BLaER1 treated with 17β-estradiol and CSF1 and Interleukin-3, amounts not matched to agents 10 nM and 100 nM (cell line): Measurements from ENCODE around the gene ZNF701.
"Not testable (repeated sequence)": the region's sequence is repeated elsewhere in the genome, so short reads cannot be mapped to it uniquely, and the experiment has no call there.

Experiments
- H3K27ac ChIP-seq, 11 experiments: shearing (Covaris generic); formaldehyde crosslinking; 2 replicates each; pipeline ENCODE4 v1.8.1; 2022
- H3K27me3 ChIP-seq, 11 experiments: shearing (Covaris generic); formaldehyde crosslinking; 2 replicates each; pipeline ENCODE4 v1.8.1; 2022
- H3K36me3 ChIP-seq, 11 experiments: shearing (Covaris generic); formaldehyde crosslinking; 2 replicates each; pipeline ENCODE4 v1.8.1; 2022
- H3K4me1 ChIP-seq, 10 experiments: shearing (Covaris generic); formaldehyde crosslinking; 2 replicates each; pipeline ENCODE4 v1.8.1; 2022
- H3K4me2 ChIP-seq, 11 experiments: shearing (Covaris generic); formaldehyde crosslinking; 2 replicates each; pipeline ENCODE4 v1.8.1; 2022
- H3K4me3 ChIP-seq, 10 experiments: shearing (Covaris generic); formaldehyde crosslinking; 2 replicates each; pipeline ENCODE4 v1.8.1; 2022
- H3K9ac ChIP-seq, 11 experiments: shearing (Covaris generic); formaldehyde crosslinking; 2 replicates each; pipeline ENCODE4 v1.8.1; 2022
- H3K9me3 ChIP-seq, 11 experiments: shearing (Covaris generic); formaldehyde crosslinking; replicated peaks in 1 of 11; 2 replicates each; pipeline ENCODE4 v1.8.1; 2022
- H4K20me1 ChIP-seq, 11 experiments: shearing (Covaris generic); formaldehyde crosslinking; 2 replicates each; pipeline ENCODE4 v1.8.1; 2022
- Cebpa-rat ChIP-seq, 11 experiments: shearing (Covaris generic); IDR thresholded peaks; 2 replicates each; pipeline ENCODE4 v1.8.1; 2022

The ZNF701 gene

DNA sequence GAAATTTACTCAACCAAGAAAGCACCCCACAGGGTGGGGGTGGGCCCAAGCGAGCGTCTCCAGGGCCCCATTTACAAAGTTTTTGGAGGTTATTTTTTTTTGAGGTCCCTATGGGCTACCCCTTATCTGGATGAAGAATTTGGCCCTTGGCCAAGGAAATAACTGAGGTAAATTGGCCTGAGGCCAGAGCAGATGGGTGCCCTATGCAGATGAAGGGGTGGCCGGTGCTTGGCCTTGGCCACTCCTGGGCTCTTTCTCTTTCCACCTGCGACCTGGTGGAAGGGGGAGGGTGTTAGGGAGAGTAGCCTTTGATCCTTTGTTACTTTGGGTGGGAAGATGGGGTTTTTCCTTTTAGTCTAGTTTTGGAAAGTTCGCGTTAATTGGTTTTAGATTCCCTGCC lies 15.5 kb downstream of the ZNF701 start:
- Histone ChIP-seq H3K9ac (no peak overlapping the region), H4K20me1 (peaks cover 0 to 19% (median 0%) of the 10 kb centered on the region in 11 experiments; a peak in 3 of 22 replicates), H3K9me3 (peaks cover 47 to 73% (median 55%) of the 10 kb centered on the region in 11 experiments), H3K4me2 (no peak overlapping the region), H3K4me1 (no peaks in the 10 kb centered on the region), H3K27ac (no peak overlapping the region), H3K4me3 (no peak overlapping the region), H3K36me3 (peaks cover 89 to 97% (median 96%) of the 10 kb centered on the region in 11 experiments), H3K27me3 (no peaks in the 10 kb centered on the region)
- no peak for TF ChIP-seq Cebpa-rat (IDR thresholded peaks at IDR 0.05)

- Histone ChIP-seq H3K4me1 (no peaks in the 10 kb centered on the region), H3K27ac (no peak overlapping the region), H3K9me3 (peaks cover 26 to 61% (median 42%) of the 10 kb centered on the region in 11 experiments), H3K36me3 (peaks cover 72 to 85% (median 81%) of the 10 kb centered on the region in 11 experiments), H3K9ac (no peak overlapping the region), H3K27me3 (no peaks in the 10 kb centered on the region), H3K4me2 (no peak overlapping the region), H3K4me3 (no peak overlapping the region), H4K20me1 (peaks cover 0 to 17% (median 0%) of the 10 kb centered on the region in 11 experiments; a peak in 3 of 22 replicates)
- no peak for TF ChIP-seq Cebpa-rat (IDR thresholded peaks at IDR 0.05)
These were observed 20.6 kb downstream of the ZNF701 start for GRCh38 chr19:52590728-52591127.

DNA sequence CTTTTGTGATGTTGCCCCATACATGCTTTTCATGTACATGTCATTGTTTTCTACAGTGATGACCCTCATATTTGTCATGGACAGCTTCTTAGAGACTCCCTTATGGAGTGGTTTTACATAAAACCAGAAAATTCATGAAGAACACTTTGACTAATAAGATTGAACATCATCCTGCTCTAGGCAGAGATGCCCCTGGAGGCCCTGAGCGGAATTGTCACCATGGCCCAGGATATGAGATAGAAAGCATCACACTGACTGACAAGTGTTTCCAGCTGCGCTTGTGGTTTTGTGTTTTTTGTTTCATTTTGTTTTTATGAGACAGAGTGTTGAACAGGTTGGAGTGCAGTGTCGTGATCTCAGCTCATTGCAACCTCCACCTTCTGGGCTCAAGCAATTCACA lies 22.2 kb downstream of the ZNF701 start:
- peaks cover 0 to 4% (median 0%) of the 10 kb centered on the region in 11 experiments; a peak in 1 of 22 replicates for H4K20me1 ChIP-seq
- no peak for TF ChIP-seq Cebpa-rat (IDR thresholded peaks at IDR 0.05)
- H3K27ac ChIP-seq, result no peak overlapping the region
- peaks cover 34 to 73% (median 56%) of the 10 kb centered on the region in 11 experiments for H3K9me3 ChIP-seq
- H3K4me1 ChIP-seq, result no peaks in the 10 kb centered on the region
- peaks cover 74 to 85% (median 83%) of the 10 kb centered on the region in 11 experiments for H3K36me3 ChIP-seq
- no peak overlapping the region for H3K4me3 ChIP-seq
- no peak overlapping the region for H3K4me2 ChIP-seq
- H3K27me3 ChIP-seq, result no peaks in the 10 kb centered on the region
- no peak overlapping the region for H3K9ac ChIP-seq

- not testable (repeated sequence) for H4K20me1 ChIP-seq, H3K4me1 ChIP-seq, H3K9ac ChIP-seq, H3K4me2 ChIP-seq, H3K4me3 ChIP-seq, H3K27me3 ChIP-seq, H3K27ac ChIP-seq
- H3K36me3 ChIP-seq, result peaks cover 74 to 89% (median 80%) of the 10 kb centered on the region in 11 experiments
- peaks cover 34 to 77% (median 60%) of the 10 kb centered on the region in 11 experiments for H3K9me3 ChIP-seq
These were observed 23.4 kb downstream of the ZNF701 start for GRCh38 chr19:52593441-52593840.

GRCh38 chr19:52599241-52599640 lies 29.2 kb downstream of the ZNF701 start:
- Histone ChIP-seq H3K9ac (no peak overlapping the region), H3K9me3 (peaks cover 32 to 49% (median 37%) of the 10 kb centered on the region in 11 experiments; a peak in 21 of 22 replicates), H3K4me3 (no peak overlapping the region), H4K20me1 (peaks cover 0 to 21% (median 7%) of the 10 kb centered on the region in 11 experiments; a peak in 7 of 22 replicates), H3K4me1 (peaks cover 17 to 28% (median 22%) of the 10 kb centered on the region in 10 experiments), H3K27ac (no peak overlapping the region), H3K4me2 (no peak overlapping the region), H3K27me3 (no peaks in the 10 kb centered on the region), H3K36me3 (peaks cover 35 to 69% (median 51%) of the 10 kb centered on the region in 11 experiments)
- TF ChIP-seq Cebpa-rat (IDR thresholded peaks at IDR 0.05), result no peak

DNA sequence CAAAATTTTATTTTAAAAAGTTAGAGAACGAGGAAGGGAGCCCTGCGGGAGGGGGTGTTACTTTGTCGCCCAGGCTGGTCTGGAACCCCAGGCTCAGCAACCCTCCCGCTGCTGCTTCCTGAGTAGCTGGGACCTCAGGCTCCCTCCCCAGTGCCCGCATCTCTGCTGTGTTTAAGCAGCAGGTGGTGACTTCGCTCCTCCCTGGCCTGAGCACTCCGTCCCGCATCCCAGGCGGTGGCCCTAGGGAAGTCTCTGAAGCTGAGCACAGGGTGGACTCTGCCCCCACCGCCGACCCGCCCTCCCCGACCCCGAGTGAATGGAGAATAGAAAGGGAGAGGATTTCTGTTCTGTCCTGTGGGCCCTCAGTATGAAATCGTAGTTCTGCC lies 30.5 kb downstream of the ZNF701 start:
- Histone ChIP-seq H3K9ac (peak overlapping the region; percentile 81 to 89 (median 86); a peak in 21 of 22 replicates), H3K27me3 (no peaks in the 10 kb centered on the region), H4K20me1 (peaks cover 0 to 21% (median 8%) of the 10 kb centered on the region in 11 experiments; a peak in 7 of 22 replicates), H3K4me2 (peak overlapping the region; percentile 84 to 97 (median 91)), H3K4me1 (peaks cover 17 to 28% (median 22%) of the 10 kb centered on the region in 10 experiments), H3K36me3 (peaks cover 37 to 69% (median 50%) of the 10 kb centered on the region in 11 experiments), H3K27ac (peak overlapping the region in 3 of 11 experiments; percentile 73 to 85 (median 77); a peak in 7 of 22 replicates), H3K4me3 (peak overlapping the region; percentile 71 to 95 (median 83)), H3K9me3 (peaks cover 34 to 49% (median 38%) of the 10 kb centered on the region in 11 experiments; a peak in 21 of 22 replicates)
- TF ChIP-seq Cebpa-rat (IDR thresholded peaks at IDR 0.05), result no peak

GRCh38 chr19:52601025-52601973 lies 31.2 kb downstream of the ZNF701 start:
- peaks cover 0 to 26% (median 8%) of the 10 kb centered on the region in 11 experiments; a peak in 7 of 22 replicates for H4K20me1 ChIP-seq
- H3K9me3 ChIP-seq, result peaks cover 34 to 49% (median 38%) of the 10 kb centered on the region in 11 experiments; a peak in 21 of 22 replicates
- peaks cover 17 to 28% (median 22%) of the 10 kb centered on the region in 10 experiments for H3K4me1 ChIP-seq
- peak overlapping the region; percentile 71 to 95 (median 83) for H3K4me3 ChIP-seq
- H3K27ac ChIP-seq, result peak overlapping the region; percentile 58 to 85 (median 73); a peak in 21 of 22 replicates
- H3K27me3 ChIP-seq, result no peaks in the 10 kb centered on the region
- peaks cover 33 to 69% (median 50%) of the 10 kb centered on the region in 11 experiments for H3K36me3 ChIP-seq
- peak overlapping the region; percentile 81 to 89 (median 86) for H3K9ac ChIP-seq
- no peak for TF ChIP-seq Cebpa-rat (IDR thresholded peaks at IDR 0.05)
- peak overlapping the region; percentile 88 to 97 (median 96) for H3K4me2 ChIP-seq

DNA sequence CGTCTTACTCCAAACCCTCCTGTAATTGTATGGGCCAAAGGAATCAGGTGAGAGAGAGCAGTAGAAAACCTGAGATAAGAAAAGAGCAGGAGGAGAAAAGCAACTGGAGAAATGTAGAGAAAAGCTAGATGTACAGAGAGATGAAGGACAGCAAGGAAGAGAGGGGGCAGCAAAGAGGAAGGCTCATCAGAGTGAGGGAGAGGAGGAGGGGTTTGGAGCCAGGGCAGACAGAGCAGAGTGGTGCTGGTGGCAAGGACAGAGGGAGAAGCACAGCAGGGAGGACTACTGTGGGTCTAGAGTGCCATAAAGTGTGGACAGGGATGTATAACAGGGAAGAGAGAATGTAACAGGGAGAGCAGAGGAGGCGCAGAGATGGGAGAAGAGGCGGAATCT lies 31.9 kb downstream of the ZNF701 start:
- H3K27me3 ChIP-seq, result not testable (repeated sequence)
- peak overlapping the region; percentile 81 to 89 (median 86) for H3K9ac ChIP-seq
- peaks cover 17 to 28% (median 22%) of the 10 kb centered on the region in 10 experiments for H3K4me1 ChIP-seq
- peak overlapping the region; percentile 58 to 85 (median 73); a peak in 21 of 22 replicates for H3K27ac ChIP-seq
- peaks cover 31 to 69% (median 50%) of the 10 kb centered on the region in 11 experiments for H3K36me3 ChIP-seq
- H3K4me3 ChIP-seq, result peak overlapping the region; percentile 71 to 95 (median 83)
- H4K20me1 ChIP-seq, result peaks cover 0 to 30% (median 8%) of the 10 kb centered on the region in 11 experiments; a peak in 7 of 22 replicates
- peaks cover 31 to 49% (median 38%) of the 10 kb centered on the region in 11 experiments; a peak in 21 of 22 replicates for H3K9me3 ChIP-seq
- H3K4me2 ChIP-seq, result peak overlapping the region; percentile 88 to 97 (median 96)

DNA sequence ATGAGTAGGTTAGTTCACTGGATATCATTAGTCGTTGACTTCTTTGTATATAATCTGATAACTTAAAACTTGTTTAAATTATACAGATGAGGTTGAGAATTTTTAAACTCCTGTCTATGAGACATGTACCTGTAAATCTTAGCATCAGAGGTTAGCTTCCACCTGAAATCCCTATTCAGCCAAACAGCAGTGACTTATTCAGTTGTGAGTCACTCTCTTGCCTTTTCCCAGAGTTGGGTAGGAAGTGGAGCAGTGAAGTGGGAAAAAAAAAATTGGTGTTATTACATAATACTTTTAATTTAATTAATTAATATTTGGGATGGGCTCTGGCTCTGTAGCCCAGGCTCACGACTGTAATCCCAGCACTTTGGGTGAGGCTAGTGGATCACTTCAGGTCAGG lies 32.9 kb downstream of the ZNF701 start:
- Histone ChIP-seq H3K4me3 (peak overlapping the region in 1 of 10 experiments; percentile 84; a peak in 1 of 20 replicates), H3K9ac (no peak overlapping the region), H3K4me2 (peak overlapping the region; percentile 88 to 97 (median 96); a peak in 15 of 22 replicates), H3K9me3 (peaks cover 35 to 51% (median 42%) of the 10 kb centered on the region in 11 experiments; a peak in 21 of 22 replicates), H4K20me1 (peaks cover 0 to 39% (median 8%) of the 10 kb centered on the region in 11 experiments; a peak in 7 of 22 replicates), H3K27me3 (no peaks in the 10 kb centered on the region), H3K4me1 (peaks cover 17 to 28% (median 22%) of the 10 kb centered on the region in 10 experiments), H3K36me3 (peaks cover 33 to 69% (median 52%) of the 10 kb centered on the region in 11 experiments), H3K27ac (no peak overlapping the region)
- no peak for TF ChIP-seq Cebpa-rat (IDR thresholded peaks at IDR 0.05)
